NCI-H446 (cell line): Measurements from ENCODE around the gene KCTD3.
A peak's percentile ranks its signal among the peaks of the same experiment; 100 is the strongest.

ENCODE experiments used
- DNase-seq, 2 experiments: peaks; one replicate each; lab custom pipeline; 2025; lab: John Stamatoyannopoulos, UW

Gene KCTD3

DNA sequence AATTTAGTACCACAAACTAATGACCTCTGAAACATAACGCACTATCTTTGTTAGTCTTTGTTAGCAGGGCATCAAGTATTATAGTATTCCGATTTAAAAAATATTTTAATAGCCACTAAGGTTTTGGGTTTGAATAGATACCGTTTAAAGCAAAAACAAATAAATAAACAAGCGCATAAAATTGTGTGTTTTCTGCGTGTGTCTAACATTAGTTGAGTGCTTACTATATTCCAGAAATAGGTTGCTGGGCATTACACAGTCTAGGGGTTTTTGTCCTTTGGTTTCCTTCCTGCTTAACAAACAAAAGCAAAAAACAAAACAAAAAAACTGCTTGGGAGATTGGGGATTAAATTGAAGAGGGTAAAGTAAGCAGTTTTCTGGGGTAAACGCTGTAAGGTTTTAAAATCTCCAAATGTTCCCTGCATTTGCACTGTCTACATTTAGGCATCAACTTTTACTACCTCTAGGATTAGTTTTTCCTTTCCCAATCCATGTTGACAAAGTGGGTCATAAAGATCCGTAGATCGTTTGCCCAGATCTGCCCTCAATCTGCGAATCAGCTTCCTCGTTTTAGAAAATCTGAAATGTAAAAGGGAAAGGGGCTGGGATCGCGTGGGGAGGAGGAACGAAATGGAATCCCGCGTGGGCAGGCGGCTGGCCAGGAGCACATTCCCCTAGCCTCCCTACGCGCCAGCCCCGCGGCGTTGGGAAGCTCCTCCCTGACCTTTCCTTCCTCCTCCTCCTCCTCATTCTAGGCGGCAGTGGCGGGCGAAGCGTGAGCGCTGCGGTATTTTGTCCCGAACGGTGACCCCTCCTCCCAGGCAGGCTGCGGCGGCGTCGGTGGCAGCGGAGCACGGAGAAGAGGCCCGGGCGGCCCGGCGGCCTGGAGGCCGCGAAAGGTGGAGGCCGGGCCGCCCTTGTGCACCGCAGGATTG, at the start of gene KCTD3:
TSS of gene KCTD3 (plus strand) at position 749 of the 935 bp plus-strand sequence. CDS start 382 bp downstream, outside the sequence.
- DNase-seq, result peak; percentile 52 to 70

DNA sequence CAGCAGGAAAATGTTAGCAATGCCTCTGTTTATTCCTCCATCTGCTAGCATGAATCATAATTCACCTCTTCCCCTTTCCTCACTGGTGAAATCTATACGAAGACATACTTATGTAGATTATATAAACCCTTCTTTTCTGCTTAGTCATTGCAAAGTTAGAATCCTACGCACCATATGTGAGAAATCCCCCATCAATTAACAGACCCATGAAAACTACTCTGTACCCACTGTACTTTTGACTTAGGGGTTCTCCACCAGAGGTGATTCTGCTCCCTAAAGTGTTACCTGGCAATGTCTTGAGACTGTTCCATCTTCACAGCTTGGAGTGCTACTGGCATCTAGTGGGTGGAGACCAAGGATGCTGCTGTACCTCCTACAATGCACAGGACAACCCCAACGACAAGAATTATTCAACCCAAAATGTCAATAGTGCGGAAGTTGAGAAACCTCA, 49.6 kb upstream of the KCTD3 start:
- no peak for DNase-seq

DNA sequence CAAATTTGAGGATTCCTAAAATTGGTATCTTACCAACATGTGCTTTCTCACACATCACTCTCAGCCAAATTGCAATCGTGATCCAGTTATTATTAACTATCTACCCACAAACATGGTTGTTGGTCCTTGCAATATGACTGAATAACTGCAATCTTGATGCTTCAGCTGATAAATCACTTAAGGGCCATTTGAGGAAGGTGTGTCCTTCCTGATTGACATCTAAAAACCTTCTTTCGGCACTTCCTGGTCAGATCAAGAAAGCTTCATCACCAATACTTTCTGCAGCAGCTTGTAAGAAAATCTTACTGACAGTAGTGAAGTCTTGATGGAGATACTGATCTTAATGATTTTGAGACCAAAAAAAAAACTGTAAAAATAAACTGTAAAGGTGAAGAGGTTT, 48.5 kb upstream of the KCTD3 start:
- no peak for DNase-seq

DNA sequence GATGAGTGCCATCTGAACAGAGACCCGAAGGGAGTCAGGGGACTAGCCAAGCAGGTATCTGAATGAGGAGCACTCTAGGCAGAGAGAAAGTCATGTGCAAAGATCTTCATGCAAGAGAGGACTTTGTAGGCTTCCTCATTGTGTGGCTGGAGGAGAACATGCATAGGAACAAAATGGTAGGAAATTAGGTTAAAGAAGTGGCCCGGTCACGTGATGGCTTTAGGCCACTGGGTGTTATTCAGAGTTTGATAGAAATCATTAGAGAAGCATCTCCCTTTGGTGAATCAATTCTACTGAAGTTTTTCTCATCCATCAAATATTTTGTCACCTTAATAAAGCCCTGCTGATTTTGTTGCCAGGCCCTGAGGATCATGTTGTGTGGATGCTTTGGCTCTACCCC, 45.8 kb upstream of the KCTD3 start:
- DNase-seq, result no peak

DNA sequence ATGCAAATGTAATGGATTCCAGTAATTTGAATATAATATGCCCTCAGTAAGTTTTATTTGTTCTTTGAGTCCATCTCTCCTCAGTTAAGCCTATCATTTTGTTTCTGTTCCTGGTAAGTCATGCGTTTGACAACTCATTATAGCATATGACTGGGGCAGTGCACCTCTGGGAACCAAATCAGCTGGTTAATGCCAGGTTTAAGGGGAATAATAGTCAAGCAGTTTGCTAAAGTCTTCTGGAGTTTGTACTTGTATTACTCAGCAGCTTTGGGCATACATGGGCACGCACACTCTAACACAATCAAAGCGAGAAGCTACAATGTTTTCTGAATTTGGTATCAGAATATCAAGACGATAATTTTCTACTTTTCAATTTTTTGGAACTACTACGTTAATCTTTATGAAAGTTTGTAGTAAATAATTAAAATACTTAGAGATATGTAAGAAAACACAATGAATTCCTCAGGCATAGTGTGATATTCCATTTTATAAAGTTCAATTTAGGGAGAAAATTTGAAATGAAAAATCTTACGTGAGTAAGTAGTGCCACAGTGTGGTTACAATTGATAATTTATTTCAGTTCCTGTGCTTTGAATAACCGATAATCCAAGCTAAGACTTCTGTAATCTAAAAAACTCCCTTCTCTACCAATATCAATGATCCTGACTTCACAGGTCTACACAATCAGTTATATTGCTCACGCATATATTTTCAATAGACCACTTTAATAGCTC, 43.8 kb upstream of the KCTD3 start:
- DNase-seq, result no peak

DNA sequence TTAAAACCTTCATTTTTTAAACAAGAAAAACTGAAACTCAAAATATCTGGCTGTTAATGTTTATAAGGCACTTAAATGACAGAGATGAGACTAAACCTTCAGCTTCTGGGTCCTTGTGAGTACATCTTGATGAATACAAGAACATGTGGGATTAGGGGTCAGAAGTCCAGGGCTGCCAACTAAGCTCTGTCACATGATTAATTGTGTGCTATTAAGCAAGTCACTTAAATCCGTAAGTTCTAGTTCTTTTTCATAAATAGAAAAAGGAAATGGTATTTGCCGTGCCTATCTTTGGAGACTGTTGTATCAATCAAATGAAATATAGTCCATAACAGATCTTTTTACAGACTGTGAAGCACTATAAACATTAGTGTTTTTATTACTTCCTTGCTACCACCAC, 43.2 kb upstream of the KCTD3 start:
- DNase-seq, result no peak

DNA sequence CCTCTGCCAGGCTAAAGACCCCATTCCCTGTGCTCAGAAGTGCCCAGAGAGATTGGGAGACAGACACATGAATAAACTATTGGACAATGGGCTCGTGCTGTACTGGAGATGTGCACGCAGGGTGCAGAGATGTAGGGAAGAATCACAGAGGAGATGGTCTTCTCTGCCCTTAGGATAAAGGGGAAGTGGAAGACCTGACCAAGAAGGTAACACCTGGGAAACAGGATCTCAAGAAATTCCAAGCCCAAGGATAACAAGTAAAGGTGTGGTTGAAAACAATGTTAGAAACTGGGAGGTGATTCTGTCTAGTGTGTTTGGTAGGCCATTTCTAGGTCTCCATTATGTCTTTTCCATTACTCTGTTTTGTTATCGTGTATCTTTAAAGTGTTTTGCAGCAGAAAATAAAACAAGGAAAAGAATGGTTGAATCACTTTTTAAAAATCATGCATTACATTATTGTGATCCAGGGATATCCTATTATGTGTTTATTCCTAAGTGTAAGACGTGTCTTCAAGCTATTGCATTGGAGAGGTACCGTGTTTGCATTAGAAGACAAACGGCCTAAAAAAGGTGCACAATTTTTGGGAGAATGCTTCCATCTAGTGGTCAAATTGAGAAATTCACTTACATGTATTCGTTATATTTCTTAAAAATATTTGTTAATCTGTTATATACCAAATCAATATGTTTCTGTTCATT, 40.8 kb upstream of the KCTD3 start:
- DNase-seq, result peak; percentile 46 to 73

DNA sequence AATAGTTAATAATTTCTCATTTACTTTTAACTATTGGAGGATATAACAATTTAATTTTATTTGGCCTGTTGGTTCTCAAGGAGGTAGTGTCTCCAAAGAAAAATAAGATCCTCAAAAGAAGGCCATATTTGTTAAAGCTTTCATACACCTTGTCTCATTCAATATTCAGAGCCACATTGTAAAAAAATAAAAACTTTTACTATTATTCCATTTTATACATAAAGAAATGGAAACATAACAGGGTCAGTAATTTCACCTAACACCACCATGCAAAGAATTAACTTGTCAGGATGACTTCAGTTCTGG, 40.3 kb upstream of the KCTD3 start:
- DNase-seq, result no peak

DNA sequence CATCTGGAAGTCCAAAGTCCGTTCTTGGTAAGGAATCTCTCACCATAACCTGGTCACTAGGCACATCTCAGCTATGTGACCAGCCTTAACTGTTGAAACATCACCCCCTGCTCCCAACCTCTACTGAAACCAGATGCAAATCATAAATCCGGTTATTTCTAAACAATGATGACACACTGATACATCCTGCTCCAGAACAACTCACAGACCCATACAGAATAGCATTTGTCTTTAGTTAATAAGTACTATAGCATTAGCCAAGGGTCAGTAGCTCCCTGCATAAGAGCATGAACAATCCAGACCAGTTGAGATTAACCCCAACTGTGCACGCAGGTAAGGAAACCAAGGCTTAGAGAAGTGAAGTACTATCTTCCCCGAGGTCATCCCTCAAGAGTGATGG, 38.0 kb upstream of the KCTD3 start:
- DNase-seq, result no peak

DNA sequence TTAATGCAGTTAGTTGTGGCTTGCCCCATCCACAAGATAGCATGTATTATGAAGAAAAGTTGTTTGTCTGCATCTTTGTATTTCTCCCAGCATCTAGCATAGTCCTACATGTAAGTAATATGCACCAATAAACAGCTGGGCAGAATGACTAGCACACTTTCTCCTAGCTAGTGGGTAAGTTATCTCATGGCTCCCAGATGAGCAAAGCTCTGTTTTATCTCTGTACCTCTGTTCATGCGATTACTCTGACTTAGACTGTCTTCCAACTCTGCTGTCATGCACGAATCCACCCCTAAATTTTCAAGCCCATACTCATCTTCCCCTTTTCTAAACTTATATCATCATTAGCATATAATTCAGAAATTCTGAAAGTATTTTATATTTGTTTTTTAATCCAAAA, 37.5 kb upstream of the KCTD3 start:
- no peak for DNase-seq

DNA sequence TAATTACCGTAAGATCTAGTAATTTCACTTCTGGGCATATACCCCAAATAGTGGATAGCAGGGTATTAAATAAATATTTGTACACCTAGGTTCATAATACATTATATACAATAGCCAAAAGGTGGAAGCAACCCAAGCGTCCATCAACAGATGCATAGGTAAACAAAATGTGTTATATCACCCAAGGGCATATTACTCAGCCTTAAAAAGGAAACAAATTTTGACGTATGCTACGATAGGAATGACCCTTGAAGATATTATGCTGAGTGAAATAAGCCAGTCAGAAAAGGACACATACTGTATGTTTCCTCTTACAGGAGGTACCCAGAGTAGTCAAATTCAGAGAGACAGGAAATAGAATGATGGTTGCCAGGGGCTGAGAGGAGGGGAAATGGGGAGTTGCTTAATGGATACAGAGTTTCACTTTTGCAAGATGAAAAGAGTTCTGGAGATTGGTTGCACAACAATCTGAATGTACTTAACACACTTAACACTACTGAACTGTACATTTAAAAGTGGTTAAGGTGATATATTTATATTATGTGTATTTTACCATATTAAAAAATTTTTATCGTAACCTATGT, 36.6 kb upstream of the KCTD3 start:
- no peak for DNase-seq

DNA sequence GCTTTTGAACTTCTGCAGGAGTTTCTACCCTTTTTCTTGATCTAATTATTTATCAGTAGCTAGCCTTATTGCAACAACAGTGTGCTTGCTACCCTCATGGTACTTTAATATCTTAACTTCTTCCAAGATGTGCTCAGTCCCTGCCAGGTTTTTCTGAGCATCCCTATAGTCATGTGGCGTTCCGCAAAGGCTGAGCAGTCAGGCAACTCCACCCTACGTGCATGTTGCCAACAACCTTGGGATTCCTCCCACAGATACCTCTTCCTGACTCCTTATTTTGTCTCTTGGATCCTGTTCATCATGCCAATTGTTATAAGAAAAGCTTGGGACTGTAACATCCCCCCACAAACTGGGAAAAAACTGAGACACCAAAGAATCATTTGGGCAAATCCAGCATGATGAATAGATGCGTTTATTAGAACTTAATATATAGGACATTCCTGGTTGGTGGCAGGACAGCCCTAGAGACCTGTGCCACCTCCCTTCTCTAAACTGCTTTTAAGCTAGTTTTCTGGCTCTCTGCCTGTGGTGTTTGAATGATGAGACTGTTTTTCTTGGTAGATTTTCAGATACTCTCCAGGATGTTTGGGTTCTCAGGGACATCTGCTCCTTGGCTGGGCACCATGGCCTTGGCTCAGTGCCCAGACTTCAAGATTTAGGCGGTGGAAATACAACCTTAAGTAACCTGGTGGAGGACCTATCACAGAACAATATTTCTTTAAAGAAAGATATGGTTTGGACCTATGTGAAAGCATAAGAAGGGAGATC, 27.1 kb upstream of the KCTD3 start:
- DNase-seq, result peak; percentile 94 to 98

DNA sequence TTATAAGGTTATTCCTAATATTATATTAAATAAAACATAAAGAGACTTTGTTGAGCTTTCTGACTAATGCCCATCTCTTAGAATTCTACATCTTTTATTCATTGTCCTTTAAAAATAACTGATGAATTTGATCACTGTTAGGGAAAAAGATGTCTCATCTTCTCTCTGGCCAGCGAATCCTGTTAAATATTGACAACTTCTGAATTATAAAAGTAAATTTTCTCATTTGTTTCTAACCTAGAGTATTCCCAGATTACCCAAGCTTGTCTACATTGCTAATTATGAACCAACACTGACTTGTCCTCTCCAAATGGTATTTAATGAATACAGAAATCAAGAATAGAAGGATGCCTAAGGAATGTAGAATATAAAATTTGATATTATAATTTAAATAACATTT, 24.8 kb upstream of the KCTD3 start:
- DNase-seq, result no peak

DNA sequence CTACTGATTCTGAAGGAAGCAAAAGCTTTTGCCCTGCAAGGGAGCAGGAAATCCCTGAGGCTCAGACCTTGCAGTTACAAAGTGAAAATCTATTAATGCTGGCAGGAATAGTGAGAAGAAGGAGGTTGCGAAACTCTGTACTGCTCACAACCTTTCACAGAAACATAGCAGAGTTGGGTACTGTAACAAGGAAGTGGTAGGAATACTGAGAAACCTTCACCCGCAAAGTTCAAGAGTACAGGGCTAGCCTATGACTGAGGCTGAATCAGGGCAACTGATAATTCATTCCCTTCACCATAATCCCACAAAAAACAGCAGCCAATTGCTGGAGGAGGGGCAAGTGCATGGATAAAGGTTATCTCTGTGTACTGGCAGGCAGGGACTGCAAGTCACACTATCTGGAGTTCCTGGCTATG, 23.9 kb upstream of the KCTD3 start:
- DNase-seq, result no peak

DNA sequence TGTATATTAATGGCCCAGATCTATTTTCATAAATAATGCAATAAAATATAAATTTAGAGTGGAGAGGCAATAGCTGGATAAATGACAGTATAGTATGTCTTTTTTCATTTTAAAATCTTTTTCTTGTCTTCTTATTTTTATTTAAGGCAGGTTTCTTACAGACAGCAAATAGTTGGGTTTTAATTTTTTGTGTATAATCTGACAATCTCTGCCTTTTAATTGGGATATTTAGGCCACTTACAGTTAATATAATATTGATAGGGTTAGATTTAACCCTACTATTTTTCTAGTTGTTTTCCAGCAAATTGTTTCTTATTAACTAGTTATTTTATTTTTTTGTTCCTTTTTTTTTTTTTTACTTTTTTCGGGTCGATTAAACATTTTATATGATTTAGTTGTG, 23.3 kb upstream of the KCTD3 start:
- DNase-seq, result no peak

DNA sequence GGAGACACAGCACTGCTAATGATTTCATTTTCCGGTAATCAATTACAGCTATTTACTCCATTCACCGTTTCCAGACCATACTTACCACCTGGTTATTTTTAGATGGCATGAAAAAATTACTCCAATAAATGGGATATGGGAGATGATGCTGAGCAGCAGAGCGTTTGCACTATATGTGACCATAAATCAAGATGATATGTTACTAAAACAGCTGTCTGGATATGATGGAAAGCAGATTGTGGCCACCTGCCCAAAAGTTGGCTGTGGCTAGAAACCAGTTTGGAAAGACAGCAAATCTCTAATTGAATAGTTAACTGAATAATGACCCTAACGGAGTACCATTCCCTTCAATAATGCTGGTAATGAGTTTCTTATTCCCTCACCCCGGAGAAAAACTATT, 22.5 kb upstream of the KCTD3 start:
- DNase-seq, result peak; percentile 43 to 70

DNA sequence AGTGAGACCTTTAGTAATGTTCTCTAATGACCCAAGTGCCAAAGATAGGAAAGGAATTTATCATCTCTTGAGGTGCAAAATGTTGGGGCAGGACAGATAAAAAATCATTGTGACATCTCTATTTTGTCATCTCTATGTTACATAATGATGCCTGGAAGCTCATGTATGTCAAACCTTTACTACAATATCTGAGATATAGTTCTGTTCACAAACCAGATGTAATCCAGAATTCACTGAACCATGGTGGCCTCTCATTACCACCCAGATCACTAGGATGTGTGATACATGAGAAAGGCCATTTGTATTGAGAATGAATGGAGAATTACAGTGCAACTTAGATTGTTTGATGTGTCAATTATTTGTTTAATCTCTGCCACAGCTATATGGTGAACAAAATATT, 22.0 kb upstream of the KCTD3 start:
- no peak for DNase-seq

DNA sequence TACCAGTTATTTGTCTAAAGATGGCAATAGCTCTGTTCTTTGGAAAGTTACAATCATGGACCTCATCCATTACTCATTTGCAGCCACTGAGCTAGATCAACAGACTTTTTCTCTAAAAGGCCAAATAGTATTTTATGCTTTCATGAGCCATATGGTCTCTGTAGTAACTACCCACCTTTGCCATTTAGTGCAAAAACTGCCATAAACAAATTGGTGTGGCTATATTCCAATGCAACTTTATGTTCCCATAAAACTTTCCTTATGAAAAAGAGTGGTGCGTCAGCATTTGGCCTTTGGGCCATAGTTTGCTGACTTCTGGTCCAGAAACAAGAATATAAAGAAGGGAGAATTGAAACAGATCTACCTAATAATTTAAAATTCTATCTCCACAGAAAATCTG, 20.1 kb upstream of the KCTD3 start:
- DNase-seq, result no peak

DNA sequence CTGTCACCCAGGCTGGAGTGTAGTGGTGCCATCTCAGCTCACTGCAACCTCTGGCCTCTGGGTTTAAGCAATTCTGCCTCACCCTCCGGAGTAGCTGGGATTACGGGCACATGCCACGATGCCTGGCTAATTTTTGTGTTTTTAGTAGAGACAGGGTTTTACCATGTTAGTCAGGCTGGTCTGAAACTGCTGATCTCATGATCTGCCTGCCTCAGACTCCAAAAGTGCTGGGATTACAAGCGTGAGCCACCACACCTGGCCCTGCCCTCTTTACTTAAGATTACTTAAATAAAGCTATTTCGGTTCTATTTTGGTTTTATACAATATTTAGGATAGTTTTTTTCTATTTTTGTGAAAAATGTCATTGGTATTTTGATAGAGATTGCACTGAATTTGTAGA, 15.3 kb upstream of the KCTD3 start:
- DNase-seq, result no peak

DNA sequence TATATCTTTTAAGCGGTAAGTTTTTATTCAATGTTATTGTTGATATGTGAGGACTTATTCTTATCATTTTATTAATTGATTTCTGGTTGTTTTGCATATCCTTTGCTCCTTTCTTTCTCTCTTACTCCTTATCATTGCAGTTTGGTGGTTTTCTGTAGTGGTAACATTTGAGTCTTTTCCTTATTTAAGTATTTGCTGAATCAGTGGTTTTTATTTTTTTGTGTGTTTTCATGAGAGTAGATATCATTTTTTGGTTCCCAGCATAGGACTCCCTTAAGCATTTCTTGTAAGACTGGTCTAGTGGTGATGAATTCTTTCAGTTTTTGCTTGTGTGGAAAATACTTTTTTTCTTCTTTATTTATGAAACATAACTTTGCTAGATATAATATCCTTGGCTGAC, 12.2 kb upstream of the KCTD3 start:
- DNase-seq, result no peak

DNA sequence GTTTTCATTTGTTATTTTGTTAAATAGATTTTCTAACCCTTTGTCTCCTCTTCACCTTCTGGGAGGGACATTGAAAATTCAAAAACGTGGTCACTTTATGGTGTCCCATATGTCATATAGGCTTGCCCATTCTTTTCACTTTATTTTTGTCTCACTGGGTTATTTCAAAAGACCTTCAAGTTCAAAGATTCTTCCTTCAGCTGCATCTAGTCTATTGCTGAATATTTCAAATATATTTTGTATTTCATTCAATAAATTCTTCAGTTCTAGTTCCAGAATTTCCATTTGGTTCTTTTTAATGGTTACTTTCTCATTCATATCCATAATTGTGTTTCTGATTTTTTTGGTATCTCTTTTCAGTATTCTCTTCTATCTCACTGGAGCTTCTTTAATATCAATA, 11.6 kb upstream of the KCTD3 start:
- DNase-seq, result no peak

DNA sequence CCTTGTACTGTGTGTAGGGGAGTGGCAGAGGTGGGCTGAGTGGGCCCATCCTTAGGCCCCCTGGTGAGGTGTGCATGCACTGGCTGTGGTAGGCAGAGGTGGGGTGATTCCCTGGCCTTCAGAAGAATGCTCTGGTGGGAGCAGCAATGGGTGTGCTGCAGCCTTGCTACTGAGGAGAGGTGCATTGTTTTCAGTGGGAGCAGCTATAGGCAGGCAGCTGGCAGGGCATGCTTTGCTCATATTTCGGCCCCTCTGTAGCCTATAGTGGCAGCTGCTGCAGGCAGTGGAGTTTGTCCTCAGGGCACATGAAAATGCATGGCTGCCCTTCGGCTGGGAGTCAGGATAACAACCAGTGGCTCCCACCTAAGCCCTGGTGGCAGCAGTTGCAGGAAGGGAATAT, 10.1 kb upstream of the KCTD3 start:
- no peak for DNase-seq
